K562 (cell line): ENCODE data around the gene RAB13. TPM values are rescaled to one million over a fixed set of nuclear protein-coding genes. Genes with fewer than 3 reads are reported as not detected.

Experiments
- DACH1 ChIP-seq: fragments of 450-650 bp; IDR thresholded peaks from 2 replicates; pipeline ENCODE4 v1.6.1; 2018; ENCODE audit not compliant: partially characterized antibody
- FOSL1 ChIP-seq: fragments of 200-800 bp; sonication (Bioruptor generic); conservative IDR thresholded peaks from 2 replicates; pipeline ENCODE4 v1.6.1; 2016; ENCODE audit warnings: missing genetic modification characterization, missing compliant biosample characterization
- IRF1 ChIP-seq: sonication (generic); formaldehyde crosslinking; IDR thresholded peaks from 2 replicates; pipeline ENCODE4 v1.8.0; 2022; ENCODE audit warnings: missing genetic modification reagents, mild to moderate bottlenecking, borderline replicate concordance
- KAT7 ChIP-seq: sonication (generic); formaldehyde crosslinking; IDR thresholded peaks from 2 replicates; pipeline ENCODE4 v1.8.0; 2022; ENCODE audit warnings: missing genetic modification reagents, mild to moderate bottlenecking, borderline replicate concordance
- KDM2B ChIP-seq: fragments of 250-450 bp; sonication (Bioruptor Pico); IDR thresholded peaks from 2 replicates; pipeline ENCODE4 v1.8.0; 2021; ENCODE audit warnings: mild to moderate bottlenecking, moderate library complexity
- KDM5B ChIP-seq: fragments of 200-600 bp; sonication (generic); IDR thresholded peaks from 2 replicates; pipeline ENCODE4 v1.6.1; 2012; ENCODE audit warnings: low read depth, mild to moderate bottlenecking, moderate library complexity, low read length, control low read depth, inconsistent platforms; ENCODE audit not compliant: insufficient replicate concordance
- MTA1 ChIP-seq: fragments of 450-650 bp; IDR thresholded peaks from 2 replicates; pipeline ENCODE4 v1.6.1; 2017; ENCODE audit warnings: borderline replicate concordance
- NBN ChIP-seq: fragments of 450-650 bp; IDR thresholded peaks from 2 replicates; pipeline ENCODE4 v1.6.1; 2016; ENCODE audit warnings: low read depth, mild to moderate bottlenecking
- POLR2AphosphoS5 ChIP-seq: IDR thresholded peaks from 2 replicates; pipeline ENCODE4 v1.6.1; 2011; ENCODE audit warnings: mild to moderate bottlenecking, low read depth, low read length, moderate library complexity; ENCODE audit not compliant: control insufficient read depth, insufficient read depth
- RREB1 ChIP-seq: fragments of 250-450 bp; sonication (Bioruptor Pico); IDR thresholded peaks from 2 replicates; pipeline ENCODE4 v1.4.0; 2020
- SMAD4 ChIP-seq: fragments of 250-450 bp; sonication (Bioruptor Pico); conservative IDR thresholded peaks from 2 replicates; pipeline ENCODE4 v1.8.0; 2021; ENCODE audit warnings: inconsistent platforms, mild to moderate bottlenecking, moderate library complexity
- SRSF9 ChIP-seq: fragments of 200-400 bp; formaldehyde crosslinking; IDR thresholded peaks from 2 replicates; pipeline ENCODE4 v1.6.1; 2017; ENCODE audit warnings: low read depth, low read length, borderline replicate concordance
- TAF1 ChIP-seq: IDR thresholded peaks from 2 replicates; pipeline ENCODE4 v1.6.1; 2011; ENCODE audit warnings: mild to moderate bottlenecking, low read length, moderate library complexity; ENCODE audit not compliant: insufficient read depth, control insufficient read depth, severe bottlenecking; ENCODE audit errors: extremely low read depth
- TAF9B ChIP-seq: fragments of 450-650 bp; IDR thresholded peaks from 2 replicates; pipeline ENCODE4 v1.6.1; 2018; ENCODE audit warnings: mild to moderate bottlenecking; ENCODE audit not compliant: partially characterized antibody
- TAL1 ChIP-seq: fragments of 450-650 bp; IDR thresholded peaks from 2 replicates; pipeline ENCODE4 v1.6.1; 2016; ENCODE audit warnings: mild to moderate bottlenecking
- TEAD2 ChIP-seq: fragments of 450-650 bp; IDR thresholded peaks from 2 replicates; pipeline ENCODE4 v1.6.1; 2016; ENCODE audit warnings: missing genetic modification characterization, control low read depth, missing compliant biosample characterization
- ZFP1 ChIP-seq: fragments of 450-650 bp; formaldehyde crosslinking; IDR thresholded peaks from 2 replicates; pipeline ENCODE4 v1.4.0; 2020; ENCODE audit warnings: mild to moderate bottlenecking, mixed read lengths
- ZKSCAN8 ChIP-seq: fragments of 200-800 bp; sonication (Bioruptor generic); IDR thresholded peaks from 2 replicates; pipeline ENCODE4 v1.6.1; 2016; ENCODE audit warnings: missing genetic modification characterization, missing compliant biosample characterization
- ZNF239 ChIP-seq: fragments of 250-450 bp; sonication (Bioruptor Pico); IDR thresholded peaks from 2 replicates; pipeline ENCODE4 v1.4.0; 2020; ENCODE audit warnings: mild to moderate bottlenecking
- ZNF274 ChIP-seq: IDR thresholded peaks from 2 replicates; pipeline ENCODE4 v1.6.1; 2011; ENCODE audit warnings: low read depth, mild to moderate bottlenecking, low read length, moderate library complexity, borderline replicate concordance
- ZNF780A ChIP-seq: fragments of 250-450 bp; sonication (Bioruptor Pico); IDR thresholded peaks from 2 replicates; pipeline ENCODE4 v1.5.0; 2021; ENCODE audit warnings: mild to moderate bottlenecking
- polyA plus RNA-seq, 8 experiments: library from polyadenylated mRNA; depleted of rRNA in 4 of 8; stranded (reverse) in 5 of 8; unstranded in 3 of 8; fragments of >200 nt; fragmentation: Nextera tagmentation in 2 of 8; fragmentation: Illumina TruSeq in 1 of 8; extraction: Ambion mirVana in 2 of 8; extraction: Trizol in 1 of 8; gene quantifications; 2 replicates each; pipeline versions ENCODE4 v1.2.1 to v1.2.3, GENCODE V29; 2011 to 2014; ENCODE audit warnings: inconsistent platforms in 1 of 8, missing spikeins in 1 of 8
- total RNA-seq, 7 experiments: library from RNA; depleted of rRNA in 6 of 7; stranded (reverse); fragments of >200 nt in 6 of 7; fragmentation: Illumina TruSeq in 2 of 7; extraction: Trizol in 2 of 7; gene quantifications; 2 replicates each; pipeline versions ENCODE4 v1.2.1 to v1.2.3, GENCODE V29; 2011 to 2021; ENCODE audit warnings: low replicate concordance in 1 of 7
- TF ChIP-seq, protein P1 (sequence below): sonication (generic); formaldehyde crosslinking; IDR thresholded peaks from 2 replicates; pipeline ENCODE4 v1.8.1; 2022; ENCODE audit warnings: missing genetic modification reagents

The RAB13 gene
- total and polyA plus RNA-seq, 9 of the 15 experiments (the other 6 are each of a cell fraction or from before 2014, with no cell fraction given) = 22.3 to 100 (median 39.8) TPM

DNA sequence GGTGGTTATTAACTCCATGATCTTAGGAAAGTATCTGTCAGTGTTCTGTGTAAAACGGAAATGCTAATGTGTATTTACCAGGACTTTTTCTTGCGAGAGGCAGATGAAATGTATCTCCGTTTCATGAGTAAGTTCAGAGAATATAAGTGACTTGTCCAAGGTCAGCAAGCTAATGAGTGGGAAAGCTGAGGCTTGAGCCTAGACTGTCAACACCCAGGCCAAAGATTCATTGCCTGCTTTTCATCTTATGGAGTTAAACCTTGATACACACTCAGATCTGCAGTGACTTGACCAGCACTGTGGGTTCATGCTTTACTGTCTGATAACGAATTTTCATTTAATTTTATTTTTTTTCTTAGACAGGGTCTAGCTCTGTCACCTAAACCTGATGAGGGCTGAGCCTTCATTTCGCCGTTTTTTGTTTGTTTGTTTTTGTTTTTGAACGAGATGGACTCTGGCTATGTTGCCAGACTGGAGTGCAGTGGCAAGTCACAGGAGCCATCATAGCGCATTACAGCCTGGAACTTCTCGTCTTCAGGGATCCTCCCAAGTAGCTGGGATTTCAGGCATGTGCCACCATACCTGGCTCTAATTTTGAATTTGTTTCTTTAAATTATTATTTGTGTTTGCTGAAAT is 7.7 kb downstream of the RAB13 start (continued):
- TF ChIP-seq TEAD2 (tag) (no peak), NBN (peak; percentile 52; the same call in 1 of the 2 replicates), ZNF274 (no peak), ZNF239 (no peak), SRSF9 (no peak), MTA1 (peak; percentile 36; the same call in 1 of the 2 replicates), TAF1 (peak; percentile 17), POLR2AphosphoS5 (no peak), ZFP1 (CRISPR knock-in tag) (no peak), ZKSCAN8 (CRISPR knock-in tag) (no peak), FOSL1 (tag) (no peak), RREB1 (CRISPR knock-in tag) (no peak), DACH1 (no peak), IRF1 (CRISPR knock-in tag) (no peak), KDM5B (no peak), KAT7 (no peak), KDM2B (no peak), TAF9B (no peak), ZNF780A (no peak), TAL1 (no peak), SMAD4 (CRISPR knock-in tag) (no peak)
- TF ChIP-seq, protein P1, sequence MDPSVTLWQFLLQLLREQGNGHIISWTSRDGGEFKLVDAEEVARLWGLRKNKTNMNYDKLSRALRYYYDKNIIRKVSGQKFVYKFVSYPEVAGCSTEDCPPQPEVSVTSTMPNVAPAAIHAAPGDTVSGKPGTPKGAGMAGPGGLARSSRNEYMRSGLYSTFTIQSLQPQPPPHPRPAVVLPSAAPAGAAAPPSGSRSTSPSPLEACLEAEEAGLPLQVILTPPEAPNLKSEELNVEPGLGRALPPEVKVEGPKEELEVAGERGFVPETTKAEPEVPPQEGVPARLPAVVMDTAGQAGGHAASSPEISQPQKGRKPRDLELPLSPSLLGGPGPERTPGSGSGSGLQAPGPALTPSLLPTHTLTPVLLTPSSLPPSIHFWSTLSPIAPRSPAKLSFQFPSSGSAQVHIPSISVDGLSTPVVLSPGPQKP (CRISPR knock-in tag) = no peak
